ENCODE data around the gene NDUFB8.

GRCh38 chr10:100529475-100530298 lies at the start of gene NDUFB8:
- no peak for TF ChIP-seq CTCF (IDR thresholded peaks at IDR 0.05)
- TF ChIP-seq EZH2 (IDR thresholded peaks at IDR 0.05) = no peak
- no peak for TF ChIP-seq EZH2phosphoT487 (IDR thresholded peaks at IDR 0.05)
